GM23338 (cell line): ENCODE measurements around the gene HDAC3. TPM values are rescaled to one million over a fixed set of nuclear protein-coding genes. Genes with fewer than 3 reads are reported as not detected.
A peak's percentile ranks its signal among the peaks of the same experiment; 100 is the strongest.

Experiments
- ATAC-seq: fragments of 200-7000 bp; cut with Tn5 transposase; 3 replicates; pipeline ENCODE4 v1.9.1; 2020
- DNase-seq: peaks from one replicate; pipeline ENCODE4 v3.0.0-alpha.2; 2015; ENCODE audit warnings: low spot score
- H2AFZ ChIP-seq: fragments of 200-600 bp; sonication (generic); 2 replicates; pipeline ENCODE4 v1.8.0; 2016; ENCODE audit warnings: antibody characterized with exemption, mild to moderate bottlenecking, moderate library complexity
- H3F3A ChIP-seq: fragments of 200-600 bp; sonication (generic); replicated peaks from 2 replicates; pipeline ENCODE4 v1.8.0; 2017; ENCODE audit warnings: antibody characterized with exemption, mixed run types, low read depth
- H3K27ac ChIP-seq: fragments of 200-600 bp; sonication (generic); 2 replicates; pipeline ENCODE4 v1.6.1; 2016; ENCODE audit warnings: low read depth
- H3K27me3 ChIP-seq: fragments of 200-600 bp; sonication (generic); 2 replicates; pipeline ENCODE4 v1.8.0; 2016; ENCODE audit warnings: mild to moderate bottlenecking, mixed run types, moderate library complexity; ENCODE audit not compliant: insufficient read depth
- H3K36me3 ChIP-seq: fragments of 200-600 bp; sonication (generic); 2 replicates; pipeline ENCODE4 v1.8.0; 2016; ENCODE audit warnings: mild to moderate bottlenecking; ENCODE audit not compliant: insufficient read depth
- H3K4me1 ChIP-seq: fragments of 200-600 bp; sonication (generic); 2 replicates; pipeline ENCODE4 v1.8.0; 2016; ENCODE audit warnings: mild to moderate bottlenecking, moderate library complexity; ENCODE audit not compliant: insufficient read depth
- H3K4me2 ChIP-seq: fragments of 200-600 bp; sonication (generic); 2 replicates; pipeline ENCODE4 v1.7.1; 2017; ENCODE audit warnings: mixed run types
- H3K4me3 ChIP-seq: fragments of 200-600 bp; sonication (generic); 2 replicates; pipeline ENCODE4 v1.6.1; 2016; ENCODE audit warnings: mixed run types
- H3K79me2 ChIP-seq: fragments of 200-600 bp; sonication (generic); replicated peaks from 2 replicates; pipeline ENCODE4 v1.8.0; 2017; ENCODE audit warnings: mild to moderate bottlenecking; ENCODE audit not compliant: insufficient read depth
- H3K9me2 ChIP-seq: fragments of 200-600 bp; sonication (generic); 2 replicates; pipeline ENCODE4 v1.8.0; 2017; ENCODE audit not compliant: insufficient read depth
- H4K20me1 ChIP-seq: fragments of 200-600 bp; sonication (generic); replicated peaks from 2 replicates; pipeline ENCODE4 v1.8.0; 2017; ENCODE audit warnings: mild to moderate bottlenecking; ENCODE audit not compliant: insufficient read depth
- H3K27ac Mint-ChIP-seq: 2 replicates; pipeline ENCODE4 v1.8.0; 2020; ENCODE audit warnings: inconsistent platforms, mild to moderate bottlenecking, moderate library complexity, mixed read lengths
- H3K27me3 Mint-ChIP-seq: 3 replicates; pipeline ENCODE4 v1.8.0; 2022; ENCODE audit warnings: low read depth, mild to moderate bottlenecking, moderate library complexity, mixed read lengths, inconsistent platforms; ENCODE audit not compliant: insufficient read depth, poor library complexity
- H3K36me3 Mint-ChIP-seq: 3 replicates; pipeline ENCODE4 v1.8.0; 2021; ENCODE audit warnings: low read depth, mild to moderate bottlenecking, inconsistent platforms, moderate library complexity, mixed read lengths
- H3K4me1 Mint-ChIP-seq: 3 replicates; pipeline ENCODE4 v1.8.0; 2020; ENCODE audit warnings: mild to moderate bottlenecking, inconsistent platforms, mixed read lengths
- H3K4me3 Mint-ChIP-seq: 3 replicates; pipeline ENCODE4 v1.8.0; 2021; ENCODE audit warnings: moderate library complexity, mild to moderate bottlenecking, inconsistent platforms, mixed read lengths
- H3K9me3 Mint-ChIP-seq: 3 replicates; pipeline ENCODE4 v1.8.0; 2020; ENCODE audit warnings: moderate library complexity, mild to moderate bottlenecking, inconsistent platforms, mixed read lengths
- CREB1 ChIP-seq: fragments of 250-450 bp; sonication (Bioruptor Pico); IDR thresholded peaks from 2 replicates; pipeline ENCODE4 v1.5.0; 2020; ENCODE audit warnings: low read depth, mild to moderate bottlenecking, moderate library complexity
- EZH2phosphoT487 ChIP-seq: fragments of 200-600 bp; sonication (generic); IDR thresholded peaks from one replicate; pipeline ENCODE4 v1.8.1; 2018; ENCODE audit warnings: antibody characterized with exemption; ENCODE audit not compliant: unreplicated experiment
- JUNB ChIP-seq: IDR thresholded peaks from one replicate; pipeline ENCODE4 v1.6.1; 2016; ENCODE audit warnings: antibody characterized with exemption; ENCODE audit not compliant: unreplicated experiment
- NANOG ChIP-seq: IDR thresholded peaks from 2 replicates; pipeline ENCODE4 v1.6.1; 2016; ENCODE audit warnings: antibody characterized with exemption, borderline replicate concordance
- POLR2AphosphoS5 ChIP-seq: IDR thresholded peaks from 2 replicates; pipeline ENCODE4 v1.6.1; 2016; ENCODE audit warnings: antibody characterized with exemption, low read depth
- STAT1 ChIP-seq: IDR thresholded peaks from one replicate; pipeline ENCODE4 v1.6.1; 2016; ENCODE audit warnings: antibody characterized with exemption; ENCODE audit not compliant: unreplicated experiment
- ZNF114 ChIP-seq: fragments of 250-450 bp; sonication (Bioruptor Pico); IDR thresholded peaks from 2 replicates; pipeline ENCODE4 v1.5.0; 2020; ENCODE audit warnings: mild to moderate bottlenecking, moderate library complexity
- ZNF331 ChIP-seq: fragments of 250-450 bp; sonication (Bioruptor Pico); IDR thresholded peaks from 2 replicates; pipeline ENCODE4 v1.5.0; 2020; ENCODE audit warnings: low read depth, mild to moderate bottlenecking, moderate library complexity
- polyA plus RNA-seq: library from polyadenylated mRNA; unstranded; fragments of >200 nt; fragmentation: Nextera tagmentation; extraction: Ambion mirVana; gene quantifications from 2 replicates; pipeline ENCODE4 v1.2.1, GENCODE V29; 2016
- total RNA-seq: library from RNA; depleted of rRNA; stranded (reverse); fragments of >200 nt; shearing (Covaris generic); gene quantifications from 2 replicates; pipeline ENCODE4 v1.2.3, GENCODE V29; 2014
- TF ChIP-seq, protein P1 (sequence below): fragments of 250-450 bp; sonication (Bioruptor Pico); IDR thresholded peaks from 2 replicates; pipeline ENCODE4 v1.5.0; 2020; ENCODE audit warnings: mild to moderate bottlenecking, moderate library complexity
- TF ChIP-seq, protein P2 (sequence below): IDR thresholded peaks from 2 replicates; pipeline ENCODE4 v1.6.1; 2016; ENCODE audit warnings: antibody characterized with exemption
- TF ChIP-seq, protein P3 (sequence below), 2 experiments: fragments of 200-600 bp in 1 of 2; sonication (generic) in 1 of 2; conservative IDR thresholded peaks; 2 replicates each; pipeline versions ENCODE4 v1.5.1 to v1.6.1; 2016 to 2017; ENCODE audit warnings: antibody characterized with exemption in 2 of 2, low read depth in 2 of 2, mild to moderate bottlenecking in 2 of 2, moderate library complexity in 1 of 2

The HDAC3 gene
- total and polyA plus RNA-seq, 2 experiments from 2014 or later = 59.2 to 90.0 TPM

DNA sequence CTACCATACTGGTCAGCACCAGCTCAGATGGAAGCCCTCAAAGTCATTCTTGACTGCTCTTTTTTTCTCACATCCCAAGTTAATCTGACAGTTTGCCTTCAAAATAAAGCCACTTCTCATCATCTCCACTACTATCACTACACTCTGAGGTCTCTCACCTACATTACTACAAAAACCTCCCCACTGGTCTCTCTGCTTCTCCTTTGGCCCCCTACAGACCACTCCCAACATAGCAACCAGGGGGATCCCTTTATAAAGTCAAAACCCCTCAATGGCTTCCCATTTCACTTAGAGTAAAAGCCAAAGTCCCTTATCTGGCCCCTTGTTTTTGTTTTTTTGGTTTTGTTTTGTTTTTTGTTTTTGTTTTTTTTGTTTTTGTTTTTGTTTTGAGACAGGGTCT lies 40.8 kb upstream of the HDAC3 start (continued):
- TF ChIP-seq, protein P1, sequence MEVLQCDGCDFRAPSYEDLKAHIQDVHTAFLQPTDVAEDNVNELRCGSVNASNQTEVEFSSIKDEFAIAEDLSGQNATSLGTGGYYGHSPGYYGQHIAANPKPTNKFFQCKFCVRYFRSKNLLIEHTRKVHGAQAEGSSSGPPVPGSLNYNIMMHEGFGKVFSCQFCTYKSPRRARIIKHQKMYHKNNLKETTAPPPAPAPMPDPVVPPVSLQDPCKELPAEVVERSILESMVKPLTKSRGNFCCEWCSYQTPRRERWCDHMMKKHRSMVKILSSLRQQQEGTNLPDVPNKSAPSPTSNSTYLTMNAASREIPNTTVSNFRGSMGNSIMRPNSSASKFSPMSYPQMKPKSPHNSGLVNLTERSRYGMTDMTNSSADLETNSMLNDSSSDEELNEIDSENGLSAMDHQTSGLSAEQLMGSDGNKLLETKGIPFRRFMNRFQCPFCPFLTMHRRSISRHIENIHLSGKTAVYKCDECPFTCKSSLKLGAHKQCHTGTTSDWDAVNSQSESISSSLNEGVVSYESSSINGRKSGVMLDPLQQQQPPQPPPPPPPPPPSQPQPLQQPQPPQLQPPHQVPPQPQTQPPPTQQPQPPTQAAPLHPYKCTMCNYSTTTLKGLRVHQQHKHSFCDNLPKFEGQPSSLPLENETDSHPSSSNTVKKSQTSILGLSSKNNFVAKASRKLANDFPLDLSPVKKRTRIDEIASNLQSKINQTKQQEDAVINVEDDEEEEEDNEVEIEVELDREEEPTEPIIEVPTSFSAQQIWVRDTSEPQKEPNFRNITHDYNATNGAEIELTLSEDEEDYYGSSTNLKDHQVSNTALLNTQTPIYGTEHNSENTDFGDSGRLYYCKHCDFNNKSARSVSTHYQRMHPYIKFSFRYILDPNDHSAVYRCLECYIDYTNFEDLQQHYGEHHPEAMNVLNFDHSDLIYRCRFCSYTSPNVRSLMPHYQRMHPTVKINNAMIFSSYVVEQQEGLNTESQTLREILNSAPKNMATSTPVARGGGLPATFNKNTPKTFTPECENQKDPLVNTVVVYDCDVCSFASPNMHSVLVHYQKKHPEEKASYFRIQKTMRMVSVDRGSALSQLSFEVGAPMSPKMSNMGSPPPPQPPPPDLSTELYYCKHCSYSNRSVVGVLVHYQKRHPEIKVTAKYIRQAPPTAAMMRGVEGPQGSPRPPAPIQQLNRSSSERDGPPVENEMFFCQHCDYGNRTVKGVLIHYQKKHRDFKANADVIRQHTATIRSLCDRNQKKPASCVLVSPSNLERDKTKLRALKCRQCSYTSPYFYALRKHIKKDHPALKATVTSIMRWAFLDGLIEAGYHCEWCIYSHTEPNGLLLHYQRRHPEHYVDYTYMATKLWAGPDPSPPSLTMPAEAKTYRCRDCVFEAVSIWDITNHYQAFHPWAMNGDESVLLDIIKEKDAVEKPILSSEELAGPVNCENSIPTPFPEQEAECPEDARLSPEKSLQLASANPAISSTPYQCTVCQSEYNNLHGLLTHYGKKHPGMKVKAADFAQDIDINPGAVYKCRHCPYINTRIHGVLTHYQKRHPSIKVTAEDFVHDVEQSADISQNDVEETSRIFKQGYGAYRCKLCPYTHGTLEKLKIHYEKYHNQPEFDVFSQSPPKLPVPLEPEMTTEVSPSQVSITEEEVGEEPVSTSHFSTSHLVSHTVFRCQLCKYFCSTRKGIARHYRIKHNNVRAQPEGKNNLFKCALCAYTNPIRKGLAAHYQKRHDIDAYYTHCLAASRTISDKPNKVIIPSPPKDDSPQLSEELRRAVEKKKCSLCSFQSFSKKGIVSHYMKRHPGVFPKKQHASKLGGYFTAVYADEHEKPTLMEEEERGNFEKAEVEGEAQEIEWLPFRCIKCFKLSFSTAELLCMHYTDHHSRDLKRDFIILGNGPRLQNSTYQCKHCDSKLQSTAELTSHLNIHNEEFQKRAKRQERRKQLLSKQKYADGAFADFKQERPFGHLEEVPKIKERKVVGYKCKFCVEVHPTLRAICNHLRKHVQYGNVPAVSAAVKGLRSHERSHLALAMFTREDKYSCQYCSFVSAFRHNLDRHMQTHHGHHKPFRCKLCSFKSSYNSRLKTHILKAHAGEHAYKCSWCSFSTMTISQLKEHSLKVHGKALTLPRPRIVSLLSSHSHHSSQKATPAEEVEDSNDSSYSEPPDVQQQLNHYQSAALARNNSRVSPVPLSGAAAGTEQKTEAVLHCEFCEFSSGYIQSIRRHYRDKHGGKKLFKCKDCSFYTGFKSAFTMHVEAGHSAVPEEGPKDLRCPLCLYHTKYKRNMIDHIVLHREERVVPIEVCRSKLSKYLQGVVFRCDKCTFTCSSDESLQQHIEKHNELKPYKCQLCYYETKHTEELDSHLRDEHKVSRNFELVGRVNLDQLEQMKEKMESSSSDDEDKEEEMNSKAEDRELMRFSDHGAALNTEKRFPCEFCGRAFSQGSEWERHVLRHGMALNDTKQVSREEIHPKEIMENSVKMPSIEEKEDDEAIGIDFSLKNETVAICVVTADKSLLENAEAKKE = no peak
- TF ChIP-seq, protein P2, sequence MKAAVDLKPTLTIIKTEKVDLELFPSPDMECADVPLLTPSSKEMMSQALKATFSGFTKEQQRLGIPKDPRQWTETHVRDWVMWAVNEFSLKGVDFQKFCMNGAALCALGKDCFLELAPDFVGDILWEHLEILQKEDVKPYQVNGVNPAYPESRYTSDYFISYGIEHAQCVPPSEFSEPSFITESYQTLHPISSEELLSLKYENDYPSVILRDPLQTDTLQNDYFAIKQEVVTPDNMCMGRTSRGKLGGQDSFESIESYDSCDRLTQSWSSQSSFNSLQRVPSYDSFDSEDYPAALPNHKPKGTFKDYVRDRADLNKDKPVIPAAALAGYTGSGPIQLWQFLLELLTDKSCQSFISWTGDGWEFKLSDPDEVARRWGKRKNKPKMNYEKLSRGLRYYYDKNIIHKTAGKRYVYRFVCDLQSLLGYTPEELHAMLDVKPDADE = no peak
- no peak for TF ChIP-seq CREB1 (CRISPR knock-in tag)

DNA sequence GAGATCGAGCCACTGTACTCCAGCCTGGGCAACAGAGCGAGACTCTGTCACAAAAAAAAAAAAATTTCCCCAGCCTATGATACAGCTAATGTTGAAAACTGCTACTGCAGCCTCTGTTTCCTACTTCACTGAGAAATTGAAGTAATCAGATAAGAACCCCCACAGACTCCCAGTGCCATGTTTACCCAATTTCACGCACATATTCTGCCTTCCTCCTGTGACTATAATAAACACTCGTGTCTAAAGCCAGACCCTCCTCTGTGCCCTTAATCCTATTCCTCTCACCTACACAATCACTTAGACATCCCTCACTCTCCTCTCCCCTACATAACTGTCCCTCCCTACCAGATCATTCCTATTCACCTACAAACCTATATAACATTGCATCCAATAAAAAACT lies 39.0 kb upstream of the HDAC3 start:
- H3K4me1 Mint-ChIP-seq = peaks cover 39% of the 10 kb centered on the region
- H3K27me3 ChIP-seq = no peaks in the 10 kb centered on the region
- TF ChIP-seq STAT1 = no peak
- TF ChIP-seq ZNF114 = no peak
- TF ChIP-seq, protein P3, sequence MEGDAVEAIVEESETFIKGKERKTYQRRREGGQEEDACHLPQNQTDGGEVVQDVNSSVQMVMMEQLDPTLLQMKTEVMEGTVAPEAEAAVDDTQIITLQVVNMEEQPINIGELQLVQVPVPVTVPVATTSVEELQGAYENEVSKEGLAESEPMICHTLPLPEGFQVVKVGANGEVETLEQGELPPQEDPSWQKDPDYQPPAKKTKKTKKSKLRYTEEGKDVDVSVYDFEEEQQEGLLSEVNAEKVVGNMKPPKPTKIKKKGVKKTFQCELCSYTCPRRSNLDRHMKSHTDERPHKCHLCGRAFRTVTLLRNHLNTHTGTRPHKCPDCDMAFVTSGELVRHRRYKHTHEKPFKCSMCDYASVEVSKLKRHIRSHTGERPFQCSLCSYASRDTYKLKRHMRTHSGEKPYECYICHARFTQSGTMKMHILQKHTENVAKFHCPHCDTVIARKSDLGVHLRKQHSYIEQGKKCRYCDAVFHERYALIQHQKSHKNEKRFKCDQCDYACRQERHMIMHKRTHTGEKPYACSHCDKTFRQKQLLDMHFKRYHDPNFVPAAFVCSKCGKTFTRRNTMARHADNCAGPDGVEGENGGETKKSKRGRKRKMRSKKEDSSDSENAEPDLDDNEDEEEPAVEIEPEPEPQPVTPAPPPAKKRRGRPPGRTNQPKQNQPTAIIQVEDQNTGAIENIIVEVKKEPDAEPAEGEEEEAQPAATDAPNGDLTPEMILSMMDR (conservative IDR thresholded peaks at IDR 0.05; ENCODE audit: low read depth in 2 of 2) = no peak
- TF ChIP-seq, protein P2 = no peak
- TF ChIP-seq EZH2phosphoT487 = no peak
- TF ChIP-seq JUNB = no peak
- no peak for TF ChIP-seq POLR2AphosphoS5
- no peak for TF ChIP-seq NANOG
- TF ChIP-seq ZNF331 (CRISPR knock-in tag) = no peak

More for the DNA sequence above, 39.0 kb upstream of the HDAC3 start:
- Histone ChIP-seq H3K79me2 (peaks cover 20% of the 10 kb centered on the region; the same call in 1 of the 2 replicates), H3K4me1 (peaks cover 38% of the 10 kb centered on the region), H4K20me1 (no peaks in the 10 kb centered on the region; the same call in 1 of the 2 replicates), H3K4me3 (no peak overlapping the region), H3K27ac (peak overlapping the region; percentile 94), H2AFZ (no peak overlapping the region), H3K4me2 (peak overlapping the region; percentile 48; the same call in 1 of the 2 replicates), H3F3A (peaks cover 22% of the 10 kb centered on the region), H3K9me2 (no peaks in the 10 kb centered on the region), H3K36me3 (no peaks in the 10 kb centered on the region; the same call in 1 of the 2 replicates)
- DNase-seq = no peak
- peaks cover 7% of the 10 kb centered on the region for H3K27me3 Mint-ChIP-seq
- H3K36me3 Mint-ChIP-seq = peaks cover 57% of the 10 kb centered on the region
- H3K4me3 Mint-ChIP-seq = no peak overlapping the region
- ATAC-seq = no peak
- H3K27ac Mint-ChIP-seq = no peak overlapping the region
- no peaks in the 10 kb centered on the region; the same call in 2 of the 3 replicates for H3K9me3 Mint-ChIP-seq
